Measurements from ENCODE around the gene SORCS1.

SORCS1 gene

GRCh38 chr10:106734220-106734619, 430.3 kb downstream of the SORCS1 start:
- no peak for DNase-seq (ENCODE audit: low read depth)

- DNase-seq (ENCODE audit: low read depth) = no peak
These were observed 436.3 kb downstream of the SORCS1 start for GRCh38 chr10:106728232-106728631.

DNA sequence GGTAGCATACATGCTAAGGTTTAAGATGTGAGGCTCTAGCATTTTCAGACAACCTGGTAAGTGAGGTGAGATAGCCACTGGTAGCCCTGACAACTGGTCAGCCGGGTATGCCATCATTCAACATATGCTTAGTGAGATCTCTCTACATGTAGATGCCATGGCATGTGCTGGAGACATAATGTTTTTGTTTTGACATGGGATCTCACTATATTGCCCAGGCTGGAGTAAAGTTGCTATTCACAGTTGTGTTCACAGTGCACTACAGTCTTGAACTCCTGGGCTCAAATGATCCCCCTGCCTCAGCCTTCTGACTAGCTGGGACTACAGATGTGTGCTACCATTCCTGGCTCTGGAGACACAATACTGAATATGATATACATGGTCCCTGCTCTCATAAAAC, 437.3 kb downstream of the SORCS1 start:
- no peak for DNase-seq (ENCODE audit: low read depth)

DNA sequence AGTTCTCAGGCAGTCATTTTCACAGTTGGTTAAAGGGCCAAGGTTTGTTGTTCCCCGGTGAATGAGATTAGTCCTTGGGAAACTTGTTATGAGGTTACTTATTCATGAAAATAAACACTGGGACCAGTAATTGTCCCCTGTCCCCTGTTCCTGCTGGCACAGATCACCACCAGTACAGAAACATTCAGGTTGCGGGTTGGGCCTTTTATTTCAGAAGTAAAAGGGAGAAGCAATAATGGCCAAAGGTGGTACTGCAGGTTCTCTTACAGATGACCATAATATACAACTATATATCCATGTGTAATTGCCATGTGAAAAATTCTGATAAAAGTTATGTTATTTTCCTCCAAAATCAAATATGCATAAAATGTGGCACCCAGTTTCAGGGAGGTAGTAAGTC, 442.0 kb downstream of the SORCS1 start:
- no peak for DNase-seq (ENCODE audit: low read depth)

- DNase-seq (ENCODE audit: low read depth) = no peak
These were observed 443.8 kb downstream of the SORCS1 start for GRCh38 chr10:106720683-106721082.

DNA sequence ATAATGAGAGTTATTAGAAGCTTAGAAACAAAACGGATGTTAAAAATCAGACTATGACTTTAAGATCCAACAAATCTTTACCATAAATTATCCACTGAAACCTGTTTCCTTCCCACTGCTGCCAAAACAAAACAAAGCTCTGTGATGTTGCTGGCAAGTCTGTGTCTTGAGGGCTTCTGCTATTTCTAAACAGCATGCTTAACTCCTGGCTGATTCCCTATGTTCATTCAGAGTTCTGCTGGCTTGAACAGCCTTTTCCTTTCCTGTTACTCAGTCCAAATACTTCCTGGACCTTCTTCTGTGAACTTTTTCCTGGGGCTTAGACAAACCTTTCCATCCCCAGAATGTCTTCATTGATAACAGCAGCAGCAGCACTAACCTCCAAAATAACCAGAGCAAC, 448.1 kb downstream of the SORCS1 start:
- DNase-seq (ENCODE audit: low read depth) = no peak

DNA sequence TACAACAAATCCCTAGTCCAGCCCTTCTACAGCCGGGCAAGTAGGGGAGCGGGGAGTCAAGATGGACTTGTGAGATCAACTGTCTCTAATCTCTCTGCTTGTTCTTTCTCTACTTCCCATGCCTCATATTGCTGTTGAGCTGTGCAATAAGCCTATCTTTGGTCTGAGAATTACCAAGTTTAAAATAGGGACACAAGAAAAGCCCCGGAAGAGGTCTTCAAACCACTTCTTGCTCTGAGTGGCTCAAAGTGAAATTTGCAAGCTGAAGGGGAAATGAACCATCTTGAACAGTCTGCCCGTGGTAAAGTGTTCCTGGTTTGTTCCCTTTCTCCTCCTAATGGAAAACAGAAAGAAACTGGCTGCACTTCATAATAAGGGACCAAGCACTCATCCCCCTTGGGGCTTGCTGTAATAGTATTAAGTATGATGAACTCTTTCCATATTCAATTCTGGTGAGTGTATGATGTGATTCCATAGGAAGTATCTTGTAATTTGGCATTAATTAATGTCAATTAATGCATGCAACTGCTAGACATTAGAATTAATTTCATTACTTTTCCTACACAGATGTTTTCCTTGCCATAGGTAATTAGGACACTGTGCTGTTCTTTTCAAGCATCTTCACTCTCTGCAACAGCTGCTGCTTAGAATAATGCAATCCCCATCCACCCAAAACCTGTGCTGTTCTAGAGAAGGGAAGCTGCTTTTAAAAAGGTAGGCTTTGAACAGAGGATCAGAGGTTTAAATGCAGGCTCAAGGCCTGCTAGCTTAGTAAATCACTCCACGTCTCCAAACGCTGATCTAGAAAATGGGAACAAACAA, 449.6 kb downstream of the SORCS1 start:
- no peak for DNase-seq (ENCODE audit: low read depth)

GRCh38 chr10:106713846-106714245, 450.7 kb downstream of the SORCS1 start:
- DNase-seq (ENCODE audit: low read depth) = no peak

DNA sequence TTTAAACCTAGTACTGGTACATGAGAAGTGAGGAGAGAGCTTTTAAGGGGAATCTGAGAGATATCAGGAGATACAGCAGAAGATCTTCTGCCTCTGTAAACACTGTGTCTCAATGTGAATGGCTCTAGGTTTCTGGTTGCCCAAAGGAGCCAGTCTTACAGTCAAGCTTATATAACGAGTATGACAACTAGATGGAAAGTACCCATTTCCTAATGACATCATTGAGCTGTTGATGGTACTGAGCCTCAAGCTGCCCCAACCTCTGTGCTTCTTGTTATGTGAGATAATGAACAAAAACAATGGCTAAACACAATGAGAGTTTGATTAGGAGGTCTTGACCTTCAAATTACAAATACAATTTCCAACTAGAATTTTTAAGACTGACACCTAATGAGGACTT, 451.5 kb downstream of the SORCS1 start:
- DNase-seq (ENCODE audit: low read depth) = no peak

DNA sequence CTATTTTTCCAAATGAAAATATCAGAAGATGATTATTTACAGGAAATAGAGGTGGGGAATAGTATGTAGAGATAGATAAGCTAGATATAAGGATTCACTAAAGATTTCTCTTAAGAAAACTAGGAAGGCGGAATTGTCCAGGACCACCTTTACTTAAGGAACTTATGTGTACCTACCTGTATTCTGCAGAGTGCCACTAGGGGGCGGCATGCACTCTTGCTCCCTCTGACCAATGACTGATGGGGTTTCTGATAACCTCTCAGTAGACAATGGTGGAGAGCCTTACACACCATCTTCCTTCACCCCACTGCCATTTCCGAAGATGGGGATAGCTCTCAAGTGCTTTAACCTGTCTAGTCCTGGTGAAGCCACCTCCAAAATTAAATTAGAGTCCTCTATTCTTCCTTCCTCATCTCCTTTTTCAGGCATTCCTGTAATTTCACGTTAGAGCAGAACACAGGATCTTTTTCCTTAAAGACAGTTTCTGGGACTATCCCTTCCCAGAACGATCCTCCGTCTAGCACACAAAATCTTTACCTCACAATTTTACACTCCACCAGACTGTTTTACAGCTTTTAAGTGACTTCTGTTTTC, 453.1 kb downstream of the SORCS1 start:
- no peak for DNase-seq (ENCODE audit: low read depth)

DNA sequence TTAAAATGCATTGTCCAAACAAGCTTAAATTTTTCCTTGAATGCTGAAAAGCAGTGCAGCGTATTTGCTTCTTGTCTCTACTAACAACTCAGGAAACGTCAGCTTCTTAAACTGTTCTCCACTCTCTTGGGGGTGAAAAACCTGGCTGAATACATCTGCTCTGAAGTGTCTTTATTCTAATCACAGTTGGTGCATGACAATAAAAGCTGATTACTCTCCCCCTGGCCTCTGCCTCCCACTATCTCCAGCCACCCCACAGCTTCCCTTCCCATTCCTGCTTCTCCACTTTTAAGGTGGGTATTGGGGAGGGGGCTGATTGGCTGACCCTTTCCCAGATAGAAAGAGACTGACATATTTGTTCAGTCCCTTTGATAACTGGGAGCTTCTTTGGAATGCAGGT, 456.0 kb downstream of the SORCS1 start:
- no peak for DNase-seq (ENCODE audit: low read depth)

DNA sequence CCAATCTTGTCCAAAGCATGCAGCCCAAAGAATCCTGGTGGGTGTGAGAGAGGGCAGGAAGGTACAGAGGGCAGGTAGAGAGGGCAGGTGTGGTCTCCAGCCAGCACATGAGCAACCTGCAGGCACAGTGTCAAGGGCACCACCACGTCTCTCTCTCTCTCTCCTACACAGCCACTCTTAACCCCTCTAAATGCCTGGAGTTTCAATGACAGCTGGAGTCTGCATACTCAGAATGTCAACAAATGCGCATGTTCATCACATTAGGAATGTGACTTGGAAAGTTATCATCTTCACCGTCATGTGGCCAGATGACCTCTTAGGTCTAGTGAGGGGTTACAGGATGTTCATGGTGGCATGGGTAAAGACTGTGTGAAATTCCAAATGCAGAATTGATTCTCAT, 456.8 kb downstream of the SORCS1 start:
- no peak for DNase-seq (ENCODE audit: low read depth)

GRCh38 chr10:106706127-106706526, 458.4 kb downstream of the SORCS1 start:
- DNase-seq (ENCODE audit: low read depth) = no peak

- DNase-seq (ENCODE audit: low read depth) = no peak
These were observed 458.8 kb downstream of the SORCS1 start for GRCh38 chr10:106705681-106706100.

DNA sequence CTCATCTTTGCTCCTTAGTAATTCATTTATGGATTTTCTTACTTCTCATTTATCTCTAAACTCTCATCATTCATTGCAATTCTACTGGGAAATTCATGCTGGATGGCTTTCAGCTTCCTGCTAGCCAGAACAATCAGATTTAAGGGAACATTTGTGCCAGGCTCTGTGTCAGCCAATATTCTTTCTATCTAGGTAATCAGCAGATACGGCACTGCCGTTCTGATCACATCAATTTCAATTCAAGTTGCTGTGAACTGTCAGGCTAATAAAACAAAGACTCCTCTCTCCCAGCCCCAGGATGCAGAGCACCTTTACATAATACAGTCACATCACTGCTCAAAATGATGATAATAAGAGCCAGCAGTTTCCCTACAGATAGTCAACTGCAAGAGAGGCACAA, 468.3 kb downstream of the SORCS1 start:
- DNase-seq (ENCODE audit: low read depth) = no peak

DNA sequence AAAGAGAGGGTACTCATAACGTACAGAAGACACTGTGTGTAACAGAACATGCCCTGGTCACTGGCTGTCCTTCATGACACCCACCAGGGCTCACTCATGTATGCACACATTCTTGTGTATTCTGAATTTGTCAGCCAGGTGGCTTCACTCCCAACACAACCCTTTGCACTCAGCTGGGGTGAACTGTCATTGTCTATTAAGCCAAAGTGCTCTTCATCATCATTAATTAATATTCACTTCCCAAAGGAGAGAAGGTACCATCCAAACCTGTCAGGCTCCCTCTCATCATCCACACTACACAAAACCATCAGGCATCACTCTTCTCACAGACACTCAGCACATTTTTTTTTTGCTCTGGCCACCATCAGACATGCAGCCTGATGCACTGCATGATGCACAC, 469.8 kb downstream of the SORCS1 start:
- no peak for DNase-seq (ENCODE audit: low read depth)

DNA sequence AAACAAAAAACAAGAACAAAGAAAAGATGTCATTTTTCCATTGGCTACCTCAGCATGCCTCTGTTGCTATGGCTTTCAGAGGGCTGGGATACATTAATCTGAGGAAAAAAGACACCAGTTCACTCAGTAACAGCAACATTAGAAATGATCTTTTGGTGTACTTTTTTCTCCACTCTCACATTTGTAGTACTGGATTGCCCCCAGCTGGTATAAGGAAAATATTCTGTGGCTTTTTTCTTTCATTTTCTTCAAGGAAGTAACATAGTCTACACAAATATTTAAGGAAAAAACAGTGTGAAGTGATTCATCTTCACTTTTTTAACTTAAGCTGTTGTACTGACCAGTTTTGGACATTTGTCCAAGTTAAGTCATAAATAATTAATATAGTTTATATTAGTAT, 482.3 kb downstream of the SORCS1 start:
- no peak for DNase-seq (ENCODE audit: low read depth)

- no peak for DNase-seq (ENCODE audit: low read depth)
These were observed 484.4 kb downstream of the SORCS1 start for GRCh38 chr10:106680061-106680460.

- no peak for DNase-seq (ENCODE audit: low read depth)
These were observed 485.2 kb downstream of the SORCS1 start for GRCh38 chr10:106679314-106679713.

- DNase-seq (ENCODE audit: low read depth) = no peak
These were observed 491.9 kb downstream of the SORCS1 start for GRCh38 chr10:106672517-106673175.

- no peak for DNase-seq (ENCODE audit: low read depth)
These were observed 502.8 kb downstream of the SORCS1 start for GRCh38 chr10:106661767-106662140.

- DNase-seq (ENCODE audit: low read depth) = no peak
These were observed 503.3 kb downstream of the SORCS1 start for GRCh38 chr10:106661133-106661766.

GRCh38 chr10:106660550-106660949, 504.0 kb downstream of the SORCS1 start:
- no peak for DNase-seq (ENCODE audit: low read depth)

All from T-helper 22 cell (primary cell).